Endothelial cell of umbilical vein (primary cell): ENCODE results near the gene OPN1SW. TPM values are rescaled to one million over a fixed set of nuclear protein-coding genes. Genes with fewer than 3 reads are reported as not detected.

Source experiments
- BruUV-seq: library from RNA; stranded (reverse); fragments of 400-500 nt; replicated peaks from 2 replicates; lab custom pipeline; 2021; lab: Mats Ljungman, UMichigan
- CTCF ChIA-PET: fragments of 300-600, 350-600 bp; sonication (Branson Sonifier 250); formaldehyde crosslinking; loops from one replicate; lab custom pipeline; 2021; ENCODE audit warnings: antibody characterized with exemption, inconsistent platforms; lab: Charles Lee
- POLR2A ChIA-PET: fragments of 300-600, 350-600 bp; sonication (Branson Sonifier 250); formaldehyde crosslinking; loops from one replicate; lab custom pipeline; 2021; ENCODE audit warnings: antibody characterized with exemption, inconsistent platforms; lab: Charles Lee
- DNase-seq: peaks from one replicate; pipeline ENCODE4 v3.0.0-alpha.2; 2011; ENCODE audit warnings: low read depth, low spot score
- FAIRE-seq: peaks from 2 replicates; lab custom pipeline; 2011; peaks lifted over from hg19 to GRCh38; lab: Jason Lieb, UNC
- H2AFZ ChIP-seq: 2 replicates; pipeline ENCODE4 v1.6.0; 2012; ENCODE audit warnings: low read depth, low read length, control low read depth, inconsistent platforms
- H3K27ac ChIP-seq: 2 replicates; pipeline ENCODE4 v1.5.1; 2011; ENCODE audit warnings: low read depth, mild to moderate bottlenecking, control low read depth, low read length, moderate library complexity; ENCODE audit not compliant: insufficient read depth
- H3K27me3 ChIP-seq, 2 experiments: 2 replicates each; pipeline versions ENCODE4 v1.6.0 to v1.6.1; 2011; ENCODE audit warnings: low read length in 2 of 2, mixed read lengths in 1 of 2; ENCODE audit not compliant: control insufficient read depth in 2 of 2, insufficient read depth in 2 of 2
- H3K36me3 ChIP-seq, 2 experiments: 2 replicates in 1 of 2; 3 replicates in 1 of 2; pipeline ENCODE4 v1.5.1; 2011; ENCODE audit warnings: low read length in 2 of 2, mild to moderate bottlenecking in 1 of 2, moderate library complexity in 1 of 2; ENCODE audit not compliant: control insufficient read depth in 2 of 2, insufficient read depth in 2 of 2; ENCODE audit errors: extremely low read depth in 1 of 2
- H3K4me1 ChIP-seq: 3 replicates; pipeline ENCODE4 v1.5.1; 2011; ENCODE audit warnings: mild to moderate bottlenecking, low read length; ENCODE audit not compliant: control insufficient read depth, insufficient read depth; ENCODE audit errors: extremely low read depth
- H3K4me2 ChIP-seq: 2 replicates; pipeline ENCODE4 v1.6.1; 2011; ENCODE audit warnings: low read length, control low read depth, mixed read lengths; ENCODE audit not compliant: insufficient read depth
- H3K4me3 ChIP-seq, 3 experiments: fragments of 200-600 bp in 1 of 3; sonication (generic), shearing (Covaris generic) in 1 of 3; replicated peaks in 1 of 3; 2 replicates each; pipeline ENCODE4 v1.5.1; 2011 to 2016; ENCODE audit warnings: control low read depth in 3 of 3, low read length in 3 of 3, mild to moderate bottlenecking in 2 of 3, inconsistent platforms in 1 of 3, low read depth in 1 of 3, moderate library complexity in 1 of 3; ENCODE audit not compliant: insufficient read depth in 1 of 3
- H3K79me2 ChIP-seq: 2 replicates; pipeline ENCODE4 v1.6.0; 2012; ENCODE audit warnings: low read length, inconsistent platforms; ENCODE audit not compliant: control insufficient read depth, insufficient read depth
- H3K9ac ChIP-seq: replicated peaks from 2 replicates; pipeline ENCODE3; 2011; ENCODE audit warnings: low read length, control low read depth; ENCODE audit not compliant: insufficient read depth; ENCODE audit errors: extremely low read depth
- H3K9me1 ChIP-seq: replicated peaks from 3 replicates; pipeline ENCODE4 v1.6.0; 2011; ENCODE audit warnings: mild to moderate bottlenecking, low read length; ENCODE audit not compliant: control insufficient read depth, insufficient read depth; ENCODE audit errors: extremely low read depth
- H3K9me3 ChIP-seq: replicated peaks from 2 replicates; pipeline ENCODE4 v1.5.1; 2012; ENCODE audit warnings: low read length, inconsistent platforms; ENCODE audit not compliant: control insufficient read depth, insufficient read depth
- H4K20me1 ChIP-seq: replicated peaks from 2 replicates; pipeline ENCODE3; 2011; ENCODE audit warnings: mild to moderate bottlenecking, low read length; ENCODE audit not compliant: control insufficient read depth, insufficient read depth; ENCODE audit errors: extremely low read depth
- CTCF ChIP-seq, 2 donors: IDR thresholded peaks; 1 replicate in 1 of 2; 2 replicates in 1 of 2; pipeline ENCODE4 v1.5.1; 2011; ENCODE audit warnings: low read length in 2 of 2, mild to moderate bottlenecking in 2 of 2, moderate library complexity in 2 of 2, control low read depth in 1 of 2, inconsistent platforms in 1 of 2, low read depth in 1 of 2; ENCODE audit not compliant: insufficient read depth in 1 of 2; ENCODE audit errors: extremely low read depth in 1 of 2
- EZH2 ChIP-seq: IDR thresholded peaks from 2 replicates; pipeline ENCODE4 v1.6.1; 2012; ENCODE audit warnings: borderline replicate concordance, low read depth, mild to moderate bottlenecking, moderate library complexity, low read length, inconsistent platforms; ENCODE audit not compliant: severe bottlenecking
- FOS ChIP-seq: IDR thresholded peaks from 2 replicates; pipeline ENCODE4 v1.6.1; 2011; ENCODE audit warnings: mild to moderate bottlenecking, low read length, moderate library complexity, borderline replicate concordance; ENCODE audit not compliant: insufficient read depth
- GATA2 ChIP-seq: IDR thresholded peaks from 2 replicates; pipeline ENCODE4 v1.7.0; 2011; ENCODE audit warnings: low read depth, mild to moderate bottlenecking, moderate library complexity, mixed read lengths, low read length; ENCODE audit not compliant: insufficient read length, insufficient read depth
- JUN ChIP-seq: IDR thresholded peaks from 2 replicates; pipeline ENCODE4 v1.6.1; 2011; ENCODE audit warnings: borderline replicate concordance, low read depth; ENCODE audit not compliant: insufficient read length, insufficient read depth
- MYC ChIP-seq: IDR thresholded peaks from one replicate; pipeline ENCODE4 v1.6.1; 2011; ENCODE audit warnings: mild to moderate bottlenecking, low read depth, low read length
- POLR2A ChIP-seq: IDR thresholded peaks from 2 replicates; pipeline ENCODE4 v1.6.1; 2012; ENCODE audit warnings: low read depth, mild to moderate bottlenecking, control low read depth, low read length
- POLR2AphosphoS5 ChIP-seq: IDR thresholded peaks from 2 replicates; pipeline ENCODE4 v1.6.1; 2012; ENCODE audit warnings: low read depth, mild to moderate bottlenecking, control low read depth, low read length, moderate library complexity; ENCODE audit not compliant: insufficient read depth
- dilution Hi-C: fragments of 300-500 bp; cut with MboI; formaldehyde crosslinking; loops from one replicate; pipeline ENCODE4 v1.15.0; 2019; ENCODE audit warnings: low sequenced_read_pairs; ENCODE audit not compliant: extremely low pct_ligation_motif_present
- intact Hi-C: fragments of 100-400 bp; cut with micrococcal nuclease; formaldehyde crosslinking; loops from one replicate; pipeline ENCODE4 v1.10.0; 2022
- polyA plus RNA-seq, 4 experiments: library from polyadenylated mRNA; depleted of rRNA in 3 of 4; stranded (reverse) in 3 of 4; unstranded in 1 of 4; fragments of >200 nt; gene quantifications; 2 replicates each; pipeline versions ENCODE4 v1.2.1 to v1.2.3, GENCODE V29; 2011 to 2012; ENCODE audit warnings: missing spikeins in 1 of 4
- total RNA-seq: library from RNA; stranded (reverse); gene quantifications from 2 replicates; pipeline ENCODE4 v1.2.3, GENCODE V29; 2021
- TF ChIP-seq, protein P1 (sequence below): IDR thresholded peaks from 2 replicates; pipeline ENCODE4 v1.6.1; 2011; ENCODE audit not compliant: insufficient read depth, insufficient read length

The OPN1SW gene
- total and polyA plus RNA-seq, 2 donors (not counting 3 experiments of a cell fraction or from before 2014, with no cell fraction given), result not detected

GRCh38 chr7:128744366-128744905 is 31.2 kb downstream of the OPN1SW start:
- no peak overlapping the region for H3K9ac ChIP-seq
- DNase-seq (no peak), FAIRE-seq (no peak)
- peaks cover 98% of the 10 kb centered on the region for H3K79me2 ChIP-seq
- BruUV-seq, result no TSS peak
- no peaks in the 10 kb centered on the region for H3K27me3 ChIP-seq
- H3K4me1 ChIP-seq, result peaks cover 21% of the 10 kb centered on the region
- no peak for TF ChIP-seq POLR2AphosphoS5
- TF ChIP-seq CTCF (IDR thresholded peaks at IDR 0.05; ENCODE audit: extremely low read depth in 1 of 2, insufficient read depth in 1 of 2, low read depth in 1 of 2, low read length in 2 of 2), result no peak
- no peak for TF ChIP-seq FOS
- TF ChIP-seq, protein P1, sequence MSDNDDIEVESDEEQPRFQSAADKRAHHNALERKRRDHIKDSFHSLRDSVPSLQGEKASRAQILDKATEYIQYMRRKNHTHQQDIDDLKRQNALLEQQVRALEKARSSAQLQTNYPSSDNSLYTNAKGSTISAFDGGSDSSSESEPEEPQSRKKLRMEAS, result no peak
- no peak for TF ChIP-seq EZH2
- no peak for TF ChIP-seq JUN
- TF ChIP-seq GATA2, result no peak
- no peak for TF ChIP-seq MYC
- no peak for TF ChIP-seq POLR2A
- H3K9me3 ChIP-seq, result no peaks in the 10 kb centered on the region
- H3K4me3 ChIP-seq, result no peak overlapping the region
- no peak overlapping the region for H3K4me2 ChIP-seq
- intact Hi-C loops (no loop called here), dilution Hi-C loops (no loop called here)
- peaks cover 4 to 11% of the 10 kb centered on the region in 2 experiments for H3K36me3 ChIP-seq
- H4K20me1 ChIP-seq, result peaks cover 23% of the 10 kb centered on the region
- ChIA-PET CTCF (no interaction called here), POLR2A (no interaction called here)
- no peak overlapping the region for H2AFZ ChIP-seq
- H3K27ac ChIP-seq, result no peak overlapping the region
- no peaks in the 10 kb centered on the region for H3K9me1 ChIP-seq
